GM23338 (cell line): ENCODE measurements around the gene CACNA1H.

ENCODE experiments used
- EZH2 ChIP-seq: fragments of 200-600 bp; sonication (generic); IDR thresholded peaks from one replicate; pipeline ENCODE4 v1.8.0; 2017; ENCODE audit warnings: antibody characterized with exemption, mild to moderate bottlenecking, low read depth; ENCODE audit not compliant: unreplicated experiment
- EZH2phosphoT487 ChIP-seq: fragments of 200-600 bp; sonication (generic); IDR thresholded peaks from one replicate; pipeline ENCODE4 v1.8.1; 2018; ENCODE audit warnings: antibody characterized with exemption; ENCODE audit not compliant: unreplicated experiment
- ZNF331 ChIP-seq: fragments of 250-450 bp; sonication (Bioruptor Pico); IDR thresholded peaks from 2 replicates; pipeline ENCODE4 v1.5.0; 2020; ENCODE audit warnings: low read depth, mild to moderate bottlenecking, moderate library complexity
- TF ChIP-seq, protein P1 (sequence below), 2 experiments: fragments of 200-600 bp in 1 of 2; sonication (generic) in 1 of 2; conservative IDR thresholded peaks; 2 replicates each; pipeline versions ENCODE4 v1.5.1 to v1.6.1; 2016 to 2017; ENCODE audit warnings: antibody characterized with exemption in 2 of 2, low read depth in 2 of 2, mild to moderate bottlenecking in 2 of 2, moderate library complexity in 1 of 2

DNA sequence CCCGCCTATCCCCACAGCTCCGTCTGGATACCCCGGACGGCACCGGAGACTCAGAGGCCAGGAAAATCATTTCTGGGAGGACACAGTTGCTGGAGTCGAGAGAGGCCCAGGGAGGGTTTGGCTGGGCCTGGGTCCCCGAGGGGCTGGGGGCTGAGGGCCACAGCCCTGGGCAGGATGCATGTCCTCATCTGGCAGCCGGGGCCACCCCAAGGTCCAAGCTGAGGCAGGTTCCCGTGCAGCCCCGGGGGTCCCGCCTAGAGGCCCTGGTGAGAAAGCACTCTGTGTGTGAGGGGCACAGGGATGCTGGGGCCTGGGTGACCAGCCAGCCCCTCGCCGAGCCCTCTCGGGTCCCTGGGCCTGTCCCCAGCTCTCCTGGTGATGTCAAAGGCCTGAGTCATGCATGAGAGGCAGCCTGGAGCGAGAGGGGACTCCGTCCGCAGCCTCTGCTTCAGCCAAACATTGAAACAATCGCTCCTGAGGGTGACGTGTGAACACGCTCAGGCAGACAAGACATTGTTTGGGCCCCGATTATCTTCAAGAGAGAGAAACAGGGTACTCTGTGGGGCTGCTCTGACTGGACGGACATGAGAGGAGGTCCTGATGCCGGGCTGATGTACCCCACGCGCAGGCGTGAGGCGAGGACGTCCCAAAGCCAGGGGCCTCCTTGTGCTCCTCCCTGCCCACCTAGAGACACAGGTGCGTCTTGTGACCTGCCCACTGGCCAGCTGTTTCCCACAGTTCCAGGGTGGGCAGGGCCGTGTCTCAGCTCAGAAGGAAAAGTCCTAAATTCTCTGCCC lies 31.1 kb upstream of the CACNA1H start:
- TF ChIP-seq, protein P1, sequence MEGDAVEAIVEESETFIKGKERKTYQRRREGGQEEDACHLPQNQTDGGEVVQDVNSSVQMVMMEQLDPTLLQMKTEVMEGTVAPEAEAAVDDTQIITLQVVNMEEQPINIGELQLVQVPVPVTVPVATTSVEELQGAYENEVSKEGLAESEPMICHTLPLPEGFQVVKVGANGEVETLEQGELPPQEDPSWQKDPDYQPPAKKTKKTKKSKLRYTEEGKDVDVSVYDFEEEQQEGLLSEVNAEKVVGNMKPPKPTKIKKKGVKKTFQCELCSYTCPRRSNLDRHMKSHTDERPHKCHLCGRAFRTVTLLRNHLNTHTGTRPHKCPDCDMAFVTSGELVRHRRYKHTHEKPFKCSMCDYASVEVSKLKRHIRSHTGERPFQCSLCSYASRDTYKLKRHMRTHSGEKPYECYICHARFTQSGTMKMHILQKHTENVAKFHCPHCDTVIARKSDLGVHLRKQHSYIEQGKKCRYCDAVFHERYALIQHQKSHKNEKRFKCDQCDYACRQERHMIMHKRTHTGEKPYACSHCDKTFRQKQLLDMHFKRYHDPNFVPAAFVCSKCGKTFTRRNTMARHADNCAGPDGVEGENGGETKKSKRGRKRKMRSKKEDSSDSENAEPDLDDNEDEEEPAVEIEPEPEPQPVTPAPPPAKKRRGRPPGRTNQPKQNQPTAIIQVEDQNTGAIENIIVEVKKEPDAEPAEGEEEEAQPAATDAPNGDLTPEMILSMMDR (conservative IDR thresholded peaks at IDR 0.05; ENCODE audit: low read depth in 2 of 2): no peak
- TF ChIP-seq ZNF331 (CRISPR knock-in tag) (no peak), EZH2phosphoT487 (no peak), EZH2 (no peak)
